ENCODE measurements around the gene LOXL1.

DNA sequence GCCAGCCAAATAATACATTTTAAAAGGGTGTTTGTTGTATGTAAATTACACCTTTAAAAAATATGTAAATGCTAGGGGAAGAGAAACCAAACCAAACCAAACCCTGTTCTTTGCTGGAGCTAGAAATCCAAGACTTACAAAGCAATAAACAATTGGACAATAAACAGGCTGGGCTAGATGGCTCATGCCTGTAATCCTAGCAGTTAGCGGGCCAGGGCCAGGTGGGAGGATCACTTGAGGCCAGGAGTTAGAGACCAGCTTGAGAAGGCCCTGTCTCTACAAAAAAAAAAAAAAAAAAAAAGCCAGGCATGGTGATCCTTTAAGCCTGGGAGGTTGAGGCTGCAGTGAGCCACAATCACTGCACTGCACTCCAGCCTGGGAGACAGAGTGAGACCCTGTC is 53.4 kb downstream of the LOXL1 start:
- TF ChIP-seq CTCF (IDR thresholded peaks at IDR 0.05; ENCODE audit: poor library complexity, severe bottlenecking) (no peak), TAF1 (IDR thresholded peaks at IDR 0.05; ENCODE audit: low read depth) (no peak), EZH2 (IDR thresholded peaks at IDR 0.05; ENCODE audit: borderline replicate concordance, insufficient read depth, low read length, poor library complexity, severe bottlenecking) (no peak)
